HCT116 (cell line): Measurements from ENCODE around the gene INAVA. TPM values are rescaled to one million over a fixed set of nuclear protein-coding genes. Genes with fewer than 3 reads are reported as not detected.

Experiments used
- ATAC-seq: fragments of 200-7000 bp; cut with Tn5 transposase; 2 replicates; pipeline ENCODE4 v1.9.1; 2020; ENCODE audit warnings: mild to moderate bottlenecking, moderate library complexity
- BruUV-seq: library from RNA; stranded (reverse); fragments of 400-500 nt; replicated peaks from 2 replicates; lab custom pipeline; 2021; lab: Mats Ljungman, UMichigan
- CTCF ChIA-PET: fragments of 300-600 bp; sonication (Branson Sonifier 250); formaldehyde crosslinking; loops from one replicate; lab custom pipeline; 2021; ENCODE audit warnings: antibody characterized with exemption; lab: Charles Lee
- POLR2A ChIA-PET: fragments of 300-600, 350-600 bp; sonication (Branson Sonifier 250); formaldehyde crosslinking; loops from one replicate; lab custom pipeline; 2021; ENCODE audit warnings: antibody characterized with exemption; lab: Charles Lee
- RAD21 ChIA-PET, 2 experiments: fragments of 300-600 bp; sonication (Branson Sonifier 250); formaldehyde crosslinking; loops; one replicate each; lab custom pipeline; 2023; ENCODE audit warnings: low total read pairs in 2 of 2; ENCODE audit not compliant: uncharacterized antibody in 2 of 2, unreplicated experiment in 2 of 2, low non-redundant PET in 1 of 2; lab: Charles Lee
- DNase-seq: peaks from one replicate; pipeline ENCODE4 v3.0.0-alpha.2; 2010; ENCODE audit warnings: low read depth, low spot score
- H2AFZ ChIP-seq: fragments of 200-600 bp; shearing (Covaris generic), sonication (generic); 2 replicates; pipeline ENCODE4 v1.6.1; 2017; ENCODE audit warnings: low read depth, mixed run types, mixed read lengths, antibody characterized with exemption, low read length; ENCODE audit not compliant: poor library complexity, severe bottlenecking
- H3K27ac ChIP-seq: 2 replicates; pipeline ENCODE4 v1.5.1; 2012; ENCODE audit warnings: low read depth, low read length
- H3K27me3 ChIP-seq: fragments of 200-600 bp; sonication (generic); 2 replicates; pipeline ENCODE4 v1.6.1; 2016; ENCODE audit warnings: mixed run types, low read length, mixed read lengths; ENCODE audit not compliant: insufficient read depth
- H3K36me3 ChIP-seq, 2 experiments: fragments of 200-500 bp in 1 of 2; fragments of 200-600 bp in 1 of 2; sonication (Bioruptor generic) in 1 of 2; sonication (generic) in 1 of 2; 2 replicates each; pipeline versions ENCODE4 v1.5.1 to v1.6.1; 2014 to 2016; ENCODE audit warnings: low read length in 2 of 2, inconsistent platforms in 1 of 2, mixed read lengths in 1 of 2, mixed run types in 1 of 2; ENCODE audit not compliant: insufficient read depth in 2 of 2, control insufficient read depth in 1 of 2
- H3K4me1 ChIP-seq, 2 experiments: fragments of 200-600 bp in 1 of 2; sonication (generic) in 1 of 2; 2 replicates each; pipeline versions ENCODE4 v1.5.1 to v1.6.1; 2012 to 2017; ENCODE audit warnings: low read length in 2 of 2, inconsistent platforms in 1 of 2, mild to moderate bottlenecking in 1 of 2, mixed read lengths in 1 of 2, mixed run types in 1 of 2, moderate library complexity in 1 of 2; ENCODE audit not compliant: insufficient read depth in 2 of 2, control insufficient read depth in 1 of 2
- H3K4me2 ChIP-seq: fragments of 200-600 bp; sonication (generic); 2 replicates; pipeline ENCODE4 v1.6.1; 2017; ENCODE audit warnings: mixed run types, low read length, mixed read lengths
- H3K4me3 ChIP-seq, 2 experiments: fragments of 200-600 bp in 1 of 2; sonication (generic) in 1 of 2; replicated peaks in 1 of 2; 2 replicates each; pipeline ENCODE4 v1.5.1; 2011 to 2016; ENCODE audit warnings: low read length in 2 of 2, control low read depth in 1 of 2, low read depth in 1 of 2, mild to moderate bottlenecking in 1 of 2, mixed read lengths in 1 of 2, mixed run types in 1 of 2
- H3K79me2 ChIP-seq: fragments of 200-600 bp; sonication (generic); 2 replicates; pipeline ENCODE4 v1.6.1; 2017; ENCODE audit warnings: mild to moderate bottlenecking, mixed run types, low read length, moderate library complexity, mixed read lengths; ENCODE audit not compliant: insufficient read depth
- H3K9ac ChIP-seq: fragments of 200-600 bp; sonication (generic); 2 replicates; pipeline ENCODE4 v1.6.1; 2016; ENCODE audit warnings: low read length, mixed read lengths
- H3K9me2 ChIP-seq: fragments of 200-600 bp; sonication (generic), shearing (Covaris generic); 2 replicates; pipeline ENCODE4 v1.6.1; 2017; ENCODE audit warnings: mixed run types, mild to moderate bottlenecking, moderate library complexity; ENCODE audit not compliant: insufficient read depth
- H3K9me3 ChIP-seq, 2 experiments: fragments of 200-500 bp in 1 of 2; fragments of 200-600 bp in 1 of 2; sonication (Bioruptor generic) in 1 of 2; sonication (generic) in 1 of 2; 2 replicates each; pipeline ENCODE4 v1.6.1; 2014 to 2017; ENCODE audit warnings: low read length in 2 of 2, mixed read lengths in 2 of 2, inconsistent platforms in 1 of 2, low read depth in 1 of 2, mild to moderate bottlenecking in 1 of 2, mixed run types in 1 of 2, moderate library complexity in 1 of 2; ENCODE audit not compliant: control insufficient read depth in 1 of 2, insufficient read depth in 1 of 2
- H4K20me1 ChIP-seq: fragments of 200-600 bp; sonication (generic), shearing (Covaris generic); 2 replicates; pipeline ENCODE4 v1.6.1; 2017; ENCODE audit warnings: mixed run types, mild to moderate bottlenecking, moderate library complexity; ENCODE audit not compliant: insufficient read depth
- ATF3 ChIP-seq: IDR thresholded peaks from 2 replicates; pipeline ENCODE4 v1.6.1; 2012
- CBX3 ChIP-seq: IDR thresholded peaks from 2 replicates; pipeline ENCODE4 v1.6.1; 2012; ENCODE audit warnings: low read depth
- CEBPB ChIP-seq: IDR thresholded peaks from 2 replicates; pipeline ENCODE4 v1.6.1; 2012; ENCODE audit warnings: low read depth
- CTCF ChIP-seq, 3 experiments: fragments of 200-600 bp in 1 of 3; sonication (generic) in 1 of 3; IDR thresholded peaks in 2 of 3; conservative IDR thresholded peaks in 1 of 3; 2 replicates each; pipeline ENCODE4 v1.5.1; 2012 to 2017; ENCODE audit warnings: low read depth in 2 of 3, low read length in 2 of 3, antibody characterized with exemption in 1 of 3, borderline replicate concordance in 1 of 3, control low read depth in 1 of 3, mild to moderate bottlenecking in 1 of 3, mixed read lengths in 1 of 3, mixed run types in 1 of 3, moderate library complexity in 1 of 3; ENCODE audit not compliant: insufficient read depth in 1 of 3
- EZH2 ChIP-seq: fragments of 200-600 bp; sonication (generic); IDR thresholded peaks from 2 replicates; pipeline ENCODE4 v1.6.1; 2017; ENCODE audit warnings: antibody characterized with exemption, mixed run types
- POLR2A ChIP-seq: IDR thresholded peaks from 2 replicates; pipeline ENCODE4 v1.7.0; 2011; ENCODE audit warnings: borderline replicate concordance; ENCODE audit not compliant: insufficient read depth, insufficient read length; ENCODE audit errors: extremely low read depth
- RAD21 ChIP-seq: IDR thresholded peaks from 2 replicates; pipeline ENCODE4 v1.6.1; 2012; ENCODE audit warnings: low read depth, mild to moderate bottlenecking
- REST ChIP-seq: IDR thresholded peaks from 2 replicates; pipeline ENCODE4 v1.6.1; 2012; ENCODE audit warnings: low read depth
- SP1 ChIP-seq: IDR thresholded peaks from 2 replicates; pipeline ENCODE4 v1.6.1; 2012; ENCODE audit warnings: low read depth
- SRF ChIP-seq: IDR thresholded peaks from 2 replicates; pipeline ENCODE4 v1.6.1; 2012; ENCODE audit warnings: low read depth
- TCF7L2 ChIP-seq: IDR thresholded peaks from 2 replicates; pipeline ENCODE4 v1.7.0; 2011; ENCODE audit warnings: borderline replicate concordance, inconsistent platforms; ENCODE audit not compliant: insufficient read depth, insufficient read length; ENCODE audit errors: extremely low read depth
- ZBTB33 ChIP-seq: IDR thresholded peaks from 2 replicates; pipeline ENCODE4 v1.6.1; 2011; ENCODE audit warnings: mild to moderate bottlenecking, low read length, moderate library complexity; ENCODE audit not compliant: insufficient replicate concordance; ENCODE audit errors: extremely low read depth
- ZFX ChIP-seq: fragments of 450-650 bp; IDR thresholded peaks from 2 replicates; pipeline ENCODE4 v1.6.1; 2017
- ZNF274 ChIP-seq: fragments of 200-500 bp; sonication (Bioruptor generic); IDR thresholded peaks from 2 replicates; pipeline ENCODE4 v1.6.1; 2014; ENCODE audit warnings: mild to moderate bottlenecking, low read depth, low read length, inconsistent platforms
- intact Hi-C: fragments of 100-400 bp; cut with micrococcal nuclease; formaldehyde crosslinking; loops from 2 replicates; pipeline ENCODE4 v1.10.0; 2022
- total RNA-seq: library from RNA; stranded (reverse); gene quantifications from one replicate; pipeline ENCODE4 v1.2.1, GENCODE V29; 2021; ENCODE audit not compliant: unreplicated experiment

INAVA gene
- total RNA-seq, 1 experiment from 2014 or later: 18.8 TPM

- no peak for TF ChIP-seq CTCF (IDR thresholded peaks at IDR 0.05 in 2 of 3, conservative IDR thresholded peaks at IDR 0.05 in 1 of 3; ENCODE audit: borderline replicate concordance in 1 of 3, insufficient read depth in 1 of 3, low read depth in 2 of 3, low read length in 2 of 3)
Measured at GRCh38 chr1:200889571-200889970, 5.1 kb upstream of the INAVA start (continued).

- H2AFZ ChIP-seq: no peak overlapping the region
- H3K4me3 ChIP-seq: peak overlapping the region in 1 of 2 experiments; percentile 72; a peak in 1 of 4 replicates
- BruUV-seq: no TSS peak
- TF ChIP-seq POLR2A (no peak), RAD21 (no peak), CEBPB (no peak), REST (no peak), ATF3 (no peak), ZFX (no peak), ZNF274 (no peak), SP1 (no peak), EZH2 (no peak), TCF7L2 (no peak), ZBTB33 (no peak), SRF (no peak), CBX3 (no peak)
- ChIA-PET CTCF (no interaction called here), POLR2A (interaction anchor here (1.2 kb wide), 1 partner anchor 12 kb away, joined by 3 read pairs; no protein-coding TSS in a partner anchor), RAD21 (no interaction called here)
- H3K4me2 ChIP-seq: peak overlapping the region; percentile 97
- H3K9me2 ChIP-seq: no peaks in the 10 kb centered on the region
- H3K27me3 ChIP-seq: no peaks in the 10 kb centered on the region
- no peak for ATAC-seq
- H3K36me3 ChIP-seq: no peaks in the 10 kb centered on the region
- intact Hi-C loops: no loop called here
- no peak overlapping the region; the same call in 1 of the 2 replicates for H3K27ac ChIP-seq
- no peak for DNase-seq
- no peaks in the 10 kb centered on the region; the same call in 1 of the 2 replicates for H3K79me2 ChIP-seq
- no peak overlapping the region for H3K9ac ChIP-seq
- no peaks in the 10 kb centered on the region for H3K9me3 ChIP-seq
- H3K4me1 ChIP-seq: peaks cover 28 to 49% of the 10 kb centered on the region in 2 experiments
- no peaks in the 10 kb centered on the region for H4K20me1 ChIP-seq
Measured at GRCh38 chr1:200890027-200890426, 4.7 kb upstream of the INAVA start.
